GM12873 (cell line): ENCODE measurements around the gene GGCT.
A peak's percentile ranks its signal among the peaks of the same experiment; 100 is the strongest.

Experiments used
- CTCF ChIP-seq: IDR thresholded peaks from 2 replicates; pipeline ENCODE4 v1.5.1; 2012; ENCODE audit warnings: low read depth, mild to moderate bottlenecking, moderate library complexity, low read length, control low read depth; ENCODE audit not compliant: insufficient read depth; ENCODE audit errors: missing control alignments

Gene GGCT

GRCh38 chr7:30514776-30515175 is 10.1 kb upstream of the GGCT start:
- TF ChIP-seq CTCF: no peak

- TF ChIP-seq CTCF: no peak
Observed at GRCh38 chr7:30514177-30514576, 9.5 kb upstream of the GGCT start.

- TF ChIP-seq CTCF: no peak
Observed at GRCh38 chr7:30513762-30514161, 9.1 kb upstream of the GGCT start.

GRCh38 chr7:30511973-30512662 is 7.5 kb upstream of the GGCT start:
- no peak for TF ChIP-seq CTCF

- TF ChIP-seq CTCF: no peak
Observed at GRCh38 chr7:30511494-30511893, 6.9 kb upstream of the GGCT start.

- TF ChIP-seq CTCF: peak; percentile 72
Observed at GRCh38 chr7:30510124-30511075, 5.8 kb upstream of the GGCT start.

- TF ChIP-seq CTCF: peak; percentile 0
Observed at GRCh38 chr7:30505174-30505697, 607 bp upstream of the GGCT start.
